Right lobe of liver (tissue), 6 donors: ENCODE measurements around the gene TACR1. TPM values are rescaled to one million over a fixed set of nuclear protein-coding genes. Genes with fewer than 3 reads are reported as not detected.

Experiments
- ATAC-seq, 4 donors: fragments of 200-7000 bp; cut with Tn5 transposase; one replicate each; pipeline ENCODE4 v1.9.1; 2020; ENCODE audit warnings: mild to moderate bottlenecking in 4 of 4, moderate library complexity in 4 of 4
- DNase-seq, 3 donors: peaks; one replicate each; pipeline ENCODE4 v3.0.0-alpha.2; 2020
- H3K27ac ChIP-seq, 3 donors: fragments of 200-600 bp; one replicate each; pipeline ENCODE4 v1.8.0; 2022
- H3K27me3 ChIP-seq, 2 donors: fragments of 200-600 bp; one replicate each; pipeline ENCODE4 v1.8.0; 2022
- H3K36me3 ChIP-seq, 4 donors: fragments of 200-600 bp; sonication (generic) in 1 of 4; one replicate each; pipeline versions ENCODE4 v1.5.1 to v1.8.0; 2017 to 2022; ENCODE audit warnings: control low read depth in 1 of 4
- H3K4me1 ChIP-seq, 4 donors: fragments of 200-600 bp; sonication (generic) in 1 of 4; one replicate each; pipeline versions ENCODE4 v1.5.1 to v1.8.0; 2017 to 2022; ENCODE audit warnings: control low read depth in 1 of 4
- H3K4me3 ChIP-seq, 3 donors: fragments of 200-600 bp; one replicate each; pipeline ENCODE4 v1.8.0; 2022
- H3K9me3 ChIP-seq, 4 donors: fragments of 200-600 bp; sonication (generic) in 1 of 4; one replicate each; pipeline versions ENCODE4 v1.5.1 to v1.8.0; 2017 to 2022; ENCODE audit warnings: control low read depth in 1 of 4
- POLR2A ChIP-seq: fragments of 450-650 bp; IDR thresholded peaks from one replicate; pipeline ENCODE4 v1.6.1; 2017; ENCODE audit warnings: antibody characterized with exemption, mild to moderate bottlenecking
- WGBS: methylation state at CpG from one replicate; pipeline ENCODE4 v1.1.6; 2018; ENCODE audit warnings: low coverage, low lambda C conversion rate; ENCODE audit not compliant: insufficient coverage; ENCODE audit errors: missing lambda C conversion rate; 5-methylcytosine and 5-hydroxymethylcytosine counted together
- intact Hi-C, 2 donors: fragments of 100-400 bp; cut with DNase I; formaldehyde crosslinking; loops; one replicate each; pipeline versions ENCODE4 v1.11.2 to v1.14.1; 2022
- microRNA-seq, 2 donors: library from miRNA; unstranded; fragments of <30 nt; microRNA quantifications; one replicate each; pipeline ENCODE4, GENCODE V29; 2019 to 2020
- small RNA-seq, 2 experiments: library from RNA; depleted of rRNA; stranded (forward); fragments of <200 nt; gene quantifications; one replicate each; pipeline ENCODE3, GENCODE V24; 2016
- total RNA-seq, 6 experiments: library from RNA; depleted of rRNA in 2 of 6; stranded (reverse); fragments of >200 nt in 2 of 6; fragmentation: NEBNext Ultra II Directional in 3 of 6; extraction: Animal tissue kit (Norgen Biotek cat#: 25700) in 3 of 6; gene quantifications; one replicate each; pipeline versions ENCODE4 v1.1.0 to v1.2.4, GENCODE V29; 2016 to 2023
- TF ChIP-seq, protein P1 (sequence below), 4 donors: fragments of 200-600 bp in 3 of 4; fragments of 450-650 bp in 1 of 4; IDR thresholded peaks; one replicate each; pipeline versions ENCODE4 v1.5.1 to v1.8.0; 2016 to 2022; ENCODE audit warnings: antibody characterized with exemption in 4 of 4, mild to moderate bottlenecking in 2 of 4
- donor health status: DM: no; HTN: yes; CAD: no.
- donor health status: DM: no; HTN: no; CAD: no.
- donor health status: DM: no; HTN: no; CAD: no.
- donor health status: DM: no; HTN: yes; CAD: no.
- donor health status: DM: no; HTN: yes; CAD: no.

TACR1 gene
- total RNA-seq, 6 experiments from 2014 or later: not detected

DNA sequence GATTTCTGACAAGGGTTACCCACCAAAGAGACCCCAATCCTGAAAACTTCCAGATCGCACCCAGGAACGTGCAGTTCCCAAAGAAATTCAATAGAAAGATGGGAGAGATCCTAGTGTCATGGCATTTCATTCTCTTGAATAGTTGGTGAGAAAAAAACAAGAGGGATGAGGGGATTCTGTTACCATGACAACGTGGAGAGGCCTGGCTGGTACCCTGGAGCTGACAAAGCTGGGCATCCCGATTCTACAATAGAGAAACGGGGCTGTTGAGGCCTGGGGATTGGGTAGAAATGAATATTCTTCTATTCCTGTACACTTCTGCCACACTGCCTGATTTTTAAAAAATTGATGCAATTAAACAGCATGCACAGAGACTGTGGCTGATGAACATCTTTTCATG lies 199.9 kb downstream of the TACR1 start:
- DNase-seq (no peak), ATAC-seq (no peak)
- intact Hi-C loops: no loop called here
- Histone ChIP-seq H3K4me3 (no peak overlapping the region), H3K27ac (no peak overlapping the region), H3K9me3 (peaks cover 0 to 7% (median 0%) of the 10 kb centered on the region in 4 donors), H3K36me3 (no peaks in the 10 kb centered on the region), H3K27me3 (no peaks in the 10 kb centered on the region), H3K4me1 (peaks cover 0 to 7% (median 0%) of the 10 kb centered on the region in 4 donors)
- 87% methylated on average over 5 of the region's 5 CpGs for WGBS
- TF ChIP-seq, protein P1, sequence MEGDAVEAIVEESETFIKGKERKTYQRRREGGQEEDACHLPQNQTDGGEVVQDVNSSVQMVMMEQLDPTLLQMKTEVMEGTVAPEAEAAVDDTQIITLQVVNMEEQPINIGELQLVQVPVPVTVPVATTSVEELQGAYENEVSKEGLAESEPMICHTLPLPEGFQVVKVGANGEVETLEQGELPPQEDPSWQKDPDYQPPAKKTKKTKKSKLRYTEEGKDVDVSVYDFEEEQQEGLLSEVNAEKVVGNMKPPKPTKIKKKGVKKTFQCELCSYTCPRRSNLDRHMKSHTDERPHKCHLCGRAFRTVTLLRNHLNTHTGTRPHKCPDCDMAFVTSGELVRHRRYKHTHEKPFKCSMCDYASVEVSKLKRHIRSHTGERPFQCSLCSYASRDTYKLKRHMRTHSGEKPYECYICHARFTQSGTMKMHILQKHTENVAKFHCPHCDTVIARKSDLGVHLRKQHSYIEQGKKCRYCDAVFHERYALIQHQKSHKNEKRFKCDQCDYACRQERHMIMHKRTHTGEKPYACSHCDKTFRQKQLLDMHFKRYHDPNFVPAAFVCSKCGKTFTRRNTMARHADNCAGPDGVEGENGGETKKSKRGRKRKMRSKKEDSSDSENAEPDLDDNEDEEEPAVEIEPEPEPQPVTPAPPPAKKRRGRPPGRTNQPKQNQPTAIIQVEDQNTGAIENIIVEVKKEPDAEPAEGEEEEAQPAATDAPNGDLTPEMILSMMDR (IDR thresholded peaks at IDR 0.05): no peak
- TF ChIP-seq POLR2A: no peak

Small RNAs within 50 kb of the gene (microRNA-seq; reads per million reads assigned to microRNA genes)
- 0.64 to 1.4 reads per million in 2 donors for gene MIR5000

Small RNAs within 50 kb of the gene (small RNA-seq; reads per million reads assigned to genes)
- 0 reads per million in 2 experiments for gene MIR5000

Other genes starting within 250 kb of the TACR1 start
- 10 to 100 TPM in 5 of 6 experiments, 1 to 10 TPM in 1; 9.8 to 31.4 (median 25.7) TPM for gene POLE4, start 240.9 kb downstream of the TACR1 start, total RNA-seq